Psoas muscle (tissue), 8 donors: ENCODE data around the gene SRPK1. TPM values are rescaled to one million over a fixed set of nuclear protein-coding genes. Genes with fewer than 3 reads are reported as not detected.

ENCODE experiments used
- ATAC-seq, 4 donors: fragments of 200-7000 bp; cut with Tn5 transposase; one replicate each; pipeline ENCODE4 v1.9.1; 2020; ENCODE audit warnings: moderate library complexity in 3 of 4, mild to moderate bottlenecking in 2 of 4
- DNase-seq, 2 donors: peaks; one replicate each; pipeline ENCODE4 v3.0.0-alpha.2; 2020
- H3K27ac ChIP-seq: fragments of 200-600 bp; one replicate; pipeline ENCODE4 v1.8.0; 2022
- H3K27me3 ChIP-seq, 3 donors: fragments of 200-600 bp in 1 of 3; one replicate each; pipeline versions ENCODE4 v1.6.1 to v1.8.0; 2013 to 2022; ENCODE audit warnings: low read length in 2 of 3, mild to moderate bottlenecking in 2 of 3, moderate library complexity in 1 of 3; ENCODE audit not compliant: insufficient read depth in 3 of 3
- H3K36me3 ChIP-seq, 2 donors: fragments of 200-600 bp in 1 of 2; one replicate each; pipeline versions ENCODE4 v1.6.1 to v1.8.0; 2013 to 2022; ENCODE audit warnings: low read depth in 1 of 2, mild to moderate bottlenecking in 1 of 2, moderate library complexity in 1 of 2; ENCODE audit not compliant: insufficient read depth in 1 of 2
- H3K4me1 ChIP-seq: fragments of 200-600 bp; one replicate; pipeline ENCODE4 v1.8.0; 2022
- H3K4me3 ChIP-seq: fragments of 200-600 bp; one replicate; pipeline ENCODE4 v1.8.0; 2022; ENCODE audit warnings: mild to moderate bottlenecking
- H3K9me3 ChIP-seq: fragments of 200-600 bp; one replicate; pipeline ENCODE4 v1.8.0; 2022
- WGBS, 3 donors: extraction: QIAGEN DNeasy Blood & Tissue Kit; methylation state at CpG; one replicate each; pipeline versions ENCODE4 v1.1.6 to v1.1.7; 2013; 5-methylcytosine and 5-hydroxymethylcytosine counted together
- intact Hi-C, 2 donors: fragments of 100-400 bp; cut with DNase I; formaldehyde crosslinking; loops; one replicate each; pipeline versions ENCODE4 v1.11.0 to v1.14.2; 2022
- polyA plus RNA-seq, 3 donors: library from polyadenylated mRNA; stranded (reverse); fragments of 200-250 nt; gene quantifications; one replicate each; pipeline ENCODE4 v1.2.3, GENCODE V29; 2013
- total RNA-seq, 4 donors: library from RNA; stranded (reverse); fragmentation: NEBNext Ultra II Directional in 2 of 4; extraction: Animal tissue kit (Norgen Biotek cat#: 25700) in 2 of 4; gene quantifications; one replicate each; pipeline versions ENCODE4 v1.2.1 to v1.2.4, GENCODE V29; 2021 to 2023
- TF ChIP-seq, protein P1 (sequence below): fragments of 200-600 bp; IDR thresholded peaks from one replicate; pipeline ENCODE4 v1.8.0; 2022; ENCODE audit warnings: antibody characterized with exemption
- donor health status: healthy with polysubstance abuse.
- donor health status: DM: no; HTN: no; CAD: no; lungs with moderate emphysema.
- donor health status: Bipolar disorder and iron deficiency.
- donor health status: healthy.
- donor health status: DM: yes; HTN: yes; CAD: no.
- donor health status: DM: no; HTN: no; CAD: no.
- donor health status: DM: no; HTN: no; CAD: no.
- donor health status: DM: yes; HTN: yes; CAD: no.

Gene SRPK1
- total and polyA plus RNA-seq, 7 donors: 12.2 to 46.9 (median 25.7) TPM

DNA sequence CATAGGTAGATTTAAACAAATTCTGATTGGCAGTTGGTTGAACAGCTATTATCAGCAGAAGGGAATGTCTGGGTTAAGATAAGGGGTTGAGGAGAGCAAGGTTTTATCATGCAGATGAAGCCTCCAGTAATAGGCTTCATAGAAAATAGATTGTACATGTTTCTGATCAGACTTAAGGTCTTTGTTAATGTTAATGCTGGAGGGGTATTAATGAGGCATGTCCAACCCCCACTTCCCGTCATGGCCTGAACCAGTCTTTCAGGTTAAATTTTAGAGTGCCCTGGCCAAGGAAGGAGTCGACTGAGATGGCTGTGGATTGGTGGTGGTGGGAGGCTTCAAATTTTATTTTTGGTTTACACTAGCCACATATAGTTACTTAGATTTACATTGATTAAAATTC, 136.7 kb downstream of the SRPK1 start:
- no peak for DNase-seq
- Histone ChIP-seq H3K4me3 (no peak overlapping the region), H3K36me3 (no peaks in the 10 kb centered on the region), H3K4me1 (no peaks in the 10 kb centered on the region), H3K9me3 (no peaks in the 10 kb centered on the region), H3K27me3 (peaks cover 0 to 78% (median 22%) of the 10 kb centered on the region in 3 donors), H3K27ac (no peak overlapping the region)
- no peak for ATAC-seq
- TF ChIP-seq, protein P1, sequence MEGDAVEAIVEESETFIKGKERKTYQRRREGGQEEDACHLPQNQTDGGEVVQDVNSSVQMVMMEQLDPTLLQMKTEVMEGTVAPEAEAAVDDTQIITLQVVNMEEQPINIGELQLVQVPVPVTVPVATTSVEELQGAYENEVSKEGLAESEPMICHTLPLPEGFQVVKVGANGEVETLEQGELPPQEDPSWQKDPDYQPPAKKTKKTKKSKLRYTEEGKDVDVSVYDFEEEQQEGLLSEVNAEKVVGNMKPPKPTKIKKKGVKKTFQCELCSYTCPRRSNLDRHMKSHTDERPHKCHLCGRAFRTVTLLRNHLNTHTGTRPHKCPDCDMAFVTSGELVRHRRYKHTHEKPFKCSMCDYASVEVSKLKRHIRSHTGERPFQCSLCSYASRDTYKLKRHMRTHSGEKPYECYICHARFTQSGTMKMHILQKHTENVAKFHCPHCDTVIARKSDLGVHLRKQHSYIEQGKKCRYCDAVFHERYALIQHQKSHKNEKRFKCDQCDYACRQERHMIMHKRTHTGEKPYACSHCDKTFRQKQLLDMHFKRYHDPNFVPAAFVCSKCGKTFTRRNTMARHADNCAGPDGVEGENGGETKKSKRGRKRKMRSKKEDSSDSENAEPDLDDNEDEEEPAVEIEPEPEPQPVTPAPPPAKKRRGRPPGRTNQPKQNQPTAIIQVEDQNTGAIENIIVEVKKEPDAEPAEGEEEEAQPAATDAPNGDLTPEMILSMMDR: no peak
- WGBS, 3 donors: 53 to 66% (median 58%) methylated on average over 2 of the region's 2 CpGs
- intact Hi-C loops: no loop called here

Other genes starting within 250 kb of the SRPK1 start
- gene FKBP5, start 232.2 kb downstream of the SRPK1 start, total RNA-seq: 1,000 to 10,000 TPM in 1 of 4 donors, 100 to 1,000 TPM in 2, 10 to 100 TPM in 1; 56.5 to 1,905 (median 378) TPM
- 100 to 1,000 TPM; 296 to 849 (median 675) TPM for gene FKBP5, start 232.2 kb downstream of the SRPK1 start, polyA plus RNA-seq
- under 1 TPM in 3 of 4 donors, not detected in 1; 0.36 to 0.74 (median 0.58) TPM for gene ARMC12, start 184.1 kb downstream of the SRPK1 start, total RNA-seq
- 10 to 100 TPM in 1 of 3 donors, under 1 TPM in 1, not detected in 1; 0.25 to 15.5 TPM for gene ARMC12, start 184.1 kb downstream of the SRPK1 start, polyA plus RNA-seq
- not detected for gene CLPSL2, start 144.5 kb downstream of the SRPK1 start, total RNA-seq
- gene CLPSL2, start 144.5 kb downstream of the SRPK1 start, polyA plus RNA-seq: not detected
- gene CLPSL1, start 140.1 kb downstream of the SRPK1 start, total RNA-seq: not detected
- gene CLPSL1, start 140.1 kb downstream of the SRPK1 start, polyA plus RNA-seq: not detected
- 1 to 10 TPM in 1 of 4 donors, under 1 TPM in 1, not detected in 2; 0.53 to 3.5 TPM for gene CLPS, start 123.8 kb downstream of the SRPK1 start, total RNA-seq
- under 1 TPM in 2 of 3 donors, not detected in 1; 0.38 to 0.96 TPM for gene CLPS, start 123.8 kb downstream of the SRPK1 start, polyA plus RNA-seq
- under 1 TPM in 1 of 4 donors, not detected in 3; 0.34 TPM for gene LHFPL5, start 115.7 kb downstream of the SRPK1 start, total RNA-seq
- gene LHFPL5, start 115.7 kb downstream of the SRPK1 start, polyA plus RNA-seq: under 1 TPM in 1 of 3 donors, not detected in 2; 0.10 TPM
- under 1 TPM in 1 of 4 donors, not detected in 3; 0.15 TPM for gene SLC26A8, start 103.5 kb upstream of the SRPK1 start, total RNA-seq
- under 1 TPM in 1 of 3 donors, not detected in 2; 0.04 TPM for gene SLC26A8, start 103.5 kb upstream of the SRPK1 start, polyA plus RNA-seq
- gene MAPK14, start 106.7 kb upstream of the SRPK1 start, total RNA-seq: 10 to 100 TPM; 23.9 to 32.8 (median 31.4) TPM
- gene MAPK14, start 106.7 kb upstream of the SRPK1 start, polyA plus RNA-seq: 10 to 100 TPM; 11.8 to 42.0 (median 25.3) TPM
- gene MAPK13, start 209.4 kb upstream of the SRPK1 start, total RNA-seq: 1 to 10 TPM in 3 of 4 donors, under 1 TPM in 1; 0.92 to 2.8 (median 1.6) TPM
- 1 to 10 TPM in 1 of 3 donors, under 1 TPM in 2; 0.49 to 4.0 (median 0.52) TPM for gene MAPK13, start 209.4 kb upstream of the SRPK1 start, polyA plus RNA-seq